ENCODE measurements around the gene HCLS1. TPM values are rescaled to one million over a fixed set of nuclear protein-coding genes. Genes with fewer than 3 reads are reported as not detected.

HCLS1 gene, protein sequence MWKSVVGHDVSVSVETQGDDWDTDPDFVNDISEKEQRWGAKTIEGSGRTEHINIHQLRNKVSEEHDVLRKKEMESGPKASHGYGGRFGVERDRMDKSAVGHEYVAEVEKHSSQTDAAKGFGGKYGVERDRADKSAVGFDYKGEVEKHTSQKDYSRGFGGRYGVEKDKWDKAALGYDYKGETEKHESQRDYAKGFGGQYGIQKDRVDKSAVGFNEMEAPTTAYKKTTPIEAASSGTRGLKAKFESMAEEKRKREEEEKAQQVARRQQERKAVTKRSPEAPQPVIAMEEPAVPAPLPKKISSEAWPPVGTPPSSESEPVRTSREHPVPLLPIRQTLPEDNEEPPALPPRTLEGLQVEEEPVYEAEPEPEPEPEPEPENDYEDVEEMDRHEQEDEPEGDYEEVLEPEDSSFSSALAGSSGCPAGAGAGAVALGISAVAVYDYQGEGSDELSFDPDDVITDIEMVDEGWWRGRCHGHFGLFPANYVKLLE
- polyA plus RNA-seq = 16.4 TPM
- long read RNA-seq, donor 1, partial matches to known transcripts = 0 of 2 reads
- long read RNA-seq, donor 1, other reads (novel, unspliced or antisense) = 0 of 2 reads
- long read RNA-seq, donor 2, transcript HCLS1-201 (14 exons, 2,000 nt) = major isoform, 6 of 6 reads
- long read RNA-seq, donor 2, partial matches to known transcripts = 0 of 6 reads
- long read RNA-seq, donor 2, other reads (novel, unspliced or antisense) = 0 of 6 reads
- long read RNA-seq, donor 3 = 0 reads
- long read RNA-seq, donor 4, partial matches to known transcripts = 0 of 2 reads
- long read RNA-seq, donor 4, other reads (novel, unspliced or antisense) = 0 of 2 reads
- long read RNA-seq, donor 5, partial matches to known transcripts = 0 of 2 reads
- long read RNA-seq, donor 5, other reads (novel, unspliced or antisense) = 0 of 2 reads
- long read RNA-seq, donor 6, partial matches to known transcripts = 0 of 3 reads
- long read RNA-seq, donor 6, other reads (novel, unspliced or antisense) = 0 of 3 reads
- long read RNA-seq, donor 7, partial matches to known transcripts = 0 of 1 reads
- long read RNA-seq, donor 7, other reads (novel, unspliced or antisense) = 0 of 1 reads
- long read RNA-seq, donor 8, partial matches to known transcripts = 0 of 6 reads
- long read RNA-seq, donor 8, other reads (novel, unspliced or antisense) = 0 of 6 reads
- long read RNA-seq, donor 9, partial matches to known transcripts = 0 of 1 reads
- long read RNA-seq, donor 9, other reads (novel, unspliced or antisense) = 0 of 1 reads
- long read RNA-seq, donor 10, partial matches to known transcripts = 0 of 5 reads
- long read RNA-seq, donor 10, other reads (novel, unspliced or antisense) = 0 of 5 reads
- long read RNA-seq, donor 11, partial matches to known transcripts = 0 of 2 reads
- long read RNA-seq, donor 11, other reads (novel, unspliced or antisense) = 0 of 2 reads

DNA sequence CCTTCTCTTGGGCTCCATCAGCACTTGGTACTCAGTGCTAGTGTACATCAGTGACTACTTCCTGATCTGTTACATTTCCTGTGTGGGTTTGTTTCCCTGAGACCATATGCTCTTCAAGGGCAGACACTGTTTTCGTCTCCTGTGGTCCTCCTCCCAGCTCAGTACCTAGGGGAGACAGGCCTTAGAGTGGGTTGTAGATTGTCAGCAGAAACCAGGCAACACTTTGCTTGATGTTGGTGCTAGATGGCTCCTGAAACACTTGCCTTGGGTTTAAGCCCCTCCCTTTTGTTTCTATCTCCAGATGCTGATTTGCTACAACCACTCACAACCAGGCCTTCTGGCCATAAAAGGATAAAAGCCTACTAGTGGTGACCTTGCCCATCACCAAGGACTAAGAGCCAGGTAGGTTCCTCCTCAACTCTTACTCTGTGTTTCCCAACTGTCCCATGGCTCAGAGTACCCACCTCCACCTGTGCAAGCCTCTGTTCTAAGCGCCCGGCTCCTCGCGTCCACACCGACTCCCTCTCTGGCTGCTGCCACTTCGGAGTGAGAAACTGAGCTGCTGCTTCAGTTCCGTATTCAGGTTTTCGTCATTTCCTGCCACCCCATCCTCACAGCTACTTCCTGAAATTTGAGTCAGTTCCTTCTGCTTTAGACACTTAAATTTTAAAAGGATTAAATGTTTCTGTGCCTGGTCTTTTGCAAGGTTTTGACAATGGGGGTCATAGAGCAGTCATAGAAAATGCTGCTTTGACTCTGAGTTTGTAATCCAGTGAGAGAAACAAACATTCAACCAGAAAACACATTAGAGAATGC lies at the start of gene HCLS1:
Gene HCLS1, minus strand, starts transcription at position 548 of the 816 bp plus-strand sequence. CDS start 2,556 bp downstream, outside the sequence.
- Histone ChIP-seq H3K4me3 (ENCODE audit: low read length) (no peak within 1 kb of the TSS), H3K36me3 (ENCODE audit: control insufficient read depth, insufficient read depth, low read length) (peaks cover 34% of the 10 kb centered on the region), H3K27ac (ENCODE audit: low read length) (peak within 1 kb of the TSS; percentile 8), H3K4me1 (ENCODE audit: control insufficient read depth, insufficient read depth, low read length) (no peaks in the 10 kb centered on the region), H3K27me3 (ENCODE audit: control insufficient read depth, insufficient read depth, low read length) (no peaks in the 10 kb centered on the region), H3K9me3 (ENCODE audit: control insufficient read depth, low read depth, low read length) (no peaks in the 10 kb centered on the region)
- no CpG with 5 or more reads among the region's 9 CpGs for WGBS (ENCODE audit: insufficient coverage, low lambda C conversion rate)
- peak in 1 of 2 donors; percentile 30 for DNase-seq

DNA sequence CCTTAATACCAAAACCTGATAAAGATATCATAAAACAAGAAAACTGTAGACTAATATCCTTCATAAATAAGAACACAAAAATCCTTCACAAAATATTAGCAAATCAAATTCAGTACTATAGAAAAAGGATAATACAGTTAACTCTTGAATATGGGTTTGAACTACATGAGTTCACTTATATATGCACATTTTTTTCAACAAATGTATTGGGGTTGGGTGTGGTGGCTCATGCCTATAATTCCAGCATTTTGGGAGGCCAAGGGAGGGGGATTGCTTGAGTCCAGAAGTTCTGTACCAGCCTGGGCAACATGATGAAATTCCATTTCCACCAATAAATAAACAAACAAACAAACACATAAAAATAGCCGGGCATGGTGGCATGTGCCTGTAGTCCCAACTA lies 49.6 kb upstream of the HCLS1 start:
- Histone ChIP-seq H3K4me1 (ENCODE audit: control insufficient read depth, insufficient read depth, low read length) (no peaks in the 10 kb centered on the region), H3K27ac (ENCODE audit: low read length) (no peak overlapping the region), H3K36me3 (ENCODE audit: control insufficient read depth, insufficient read depth, low read length) (peaks cover 43% of the 10 kb centered on the region), H3K27me3 (ENCODE audit: control insufficient read depth, insufficient read depth, low read length) (no peaks in the 10 kb centered on the region), H3K4me3 (ENCODE audit: low read length) (no peak overlapping the region), H3K9me3 (ENCODE audit: control insufficient read depth, low read depth, low read length) (no peaks in the 10 kb centered on the region)
- WGBS (ENCODE audit: insufficient coverage, low lambda C conversion rate) = no CpG with 5 or more reads among the region's 1 CpG
- DNase-seq = no peak

DNA sequence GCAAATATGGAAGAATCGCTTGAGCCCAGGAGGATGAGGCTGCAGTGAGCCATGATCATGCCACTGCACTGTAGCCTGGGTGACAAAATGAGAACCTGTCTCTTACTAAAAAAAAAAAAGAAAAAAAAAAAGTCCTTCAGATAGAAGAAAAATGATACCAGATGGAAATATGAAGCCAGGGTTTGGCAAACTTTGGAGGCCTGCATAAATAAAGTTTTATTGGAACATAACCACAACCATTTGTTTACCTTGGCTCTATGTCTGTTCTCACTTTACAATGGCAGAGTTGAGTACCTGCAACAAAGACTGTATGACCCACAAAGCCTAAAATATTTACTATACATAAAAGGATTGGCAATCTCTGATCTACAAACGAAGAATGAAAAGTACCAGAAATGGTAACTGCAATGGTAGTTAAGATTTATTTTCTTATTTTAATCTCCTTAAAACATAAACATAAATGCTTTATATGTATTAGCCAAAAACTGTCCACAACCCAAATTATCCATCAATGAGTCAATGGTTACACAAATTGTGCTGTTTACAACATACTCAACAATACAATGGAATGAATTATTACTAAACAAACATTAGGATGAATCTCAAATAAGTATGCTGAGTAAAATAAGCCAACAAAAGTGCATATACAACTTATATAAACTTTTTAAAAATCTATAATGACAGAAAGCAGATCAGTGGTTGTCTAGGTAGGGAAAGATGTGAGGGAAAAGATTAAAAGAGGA lies 47.0 kb upstream of the HCLS1 start:
- 100% methylated on average over 1 of the region's 2 CpGs for WGBS (ENCODE audit: insufficient coverage, low lambda C conversion rate)
- no peak overlapping the region for H3K4me3 ChIP-seq (ENCODE audit: low read length)
- peaks cover 8% of the 10 kb centered on the region for H3K9me3 ChIP-seq (ENCODE audit: control insufficient read depth, low read depth, low read length)
- no peak overlapping the region for H3K27ac ChIP-seq (ENCODE audit: low read length)
- DNase-seq = no peak
- peaks cover 34% of the 10 kb centered on the region for H3K36me3 ChIP-seq (ENCODE audit: control insufficient read depth, insufficient read depth, low read length)
- H3K27me3 ChIP-seq (ENCODE audit: control insufficient read depth, insufficient read depth, low read length) = no peaks in the 10 kb centered on the region
- H3K4me1 ChIP-seq (ENCODE audit: control insufficient read depth, insufficient read depth, low read length) = no peaks in the 10 kb centered on the region

DNA sequence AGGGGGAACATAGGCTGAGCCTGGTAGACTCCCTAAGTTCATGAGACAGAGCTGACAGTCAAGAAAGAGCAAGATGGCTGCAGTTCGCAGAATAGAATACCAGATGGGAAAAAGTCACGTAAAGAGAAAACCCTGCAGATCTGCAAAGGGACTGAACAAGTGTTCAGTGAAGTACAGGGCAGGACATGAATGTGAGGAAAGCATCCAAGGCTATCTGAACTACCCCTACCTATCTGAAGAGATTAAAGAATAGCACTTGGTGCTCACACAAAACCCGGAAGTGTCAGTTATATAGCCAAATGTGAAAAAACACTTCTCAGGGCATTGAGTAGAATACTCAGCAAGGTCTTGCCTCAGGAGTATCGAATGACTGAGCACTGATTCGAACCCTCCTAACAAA lies 44.8 kb upstream of the HCLS1 start:
- Histone ChIP-seq H3K9me3 (ENCODE audit: control insufficient read depth, low read depth, low read length) (peaks cover 8% of the 10 kb centered on the region), H3K4me3 (ENCODE audit: low read length) (no peak overlapping the region), H3K36me3 (ENCODE audit: control insufficient read depth, insufficient read depth, low read length) (peaks cover 37% of the 10 kb centered on the region), H3K4me1 (ENCODE audit: control insufficient read depth, insufficient read depth, low read length) (no peaks in the 10 kb centered on the region), H3K27me3 (ENCODE audit: control insufficient read depth, insufficient read depth, low read length) (no peaks in the 10 kb centered on the region), H3K27ac (ENCODE audit: low read length) (no peak overlapping the region)
- DNase-seq = no peak
- no CpG with 5 or more reads among the region's 5 CpGs for WGBS (ENCODE audit: insufficient coverage, low lambda C conversion rate)

DNA sequence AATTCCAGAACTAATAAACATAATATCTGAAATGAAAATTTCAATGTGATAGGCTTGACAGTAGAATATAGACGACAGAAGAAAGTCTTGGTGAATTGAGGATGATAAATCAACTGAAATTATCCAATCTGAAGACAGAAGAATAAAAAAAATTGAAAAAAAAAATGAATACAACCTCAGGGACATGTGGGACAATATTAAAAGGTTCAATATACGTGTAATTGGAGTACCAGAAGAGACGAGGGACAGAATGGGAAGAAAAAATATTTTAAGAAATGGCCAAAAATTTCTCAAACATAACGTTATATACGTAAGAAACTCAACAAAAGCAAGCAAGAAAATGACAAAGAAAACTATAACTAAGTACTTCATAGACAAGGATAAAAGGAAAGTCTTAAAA lies 43.3 kb upstream of the HCLS1 start:
- H3K36me3 ChIP-seq (ENCODE audit: control insufficient read depth, insufficient read depth, low read length) = peaks cover 41% of the 10 kb centered on the region
- DNase-seq = no peak
- H3K9me3 ChIP-seq (ENCODE audit: control insufficient read depth, low read depth, low read length) = peaks cover 8% of the 10 kb centered on the region
- 98% methylated on average over 5 of the region's 5 CpGs for WGBS (ENCODE audit: insufficient coverage, low lambda C conversion rate)
- no peaks in the 10 kb centered on the region for H3K27me3 ChIP-seq (ENCODE audit: control insufficient read depth, insufficient read depth, low read length)
- no peak overlapping the region for H3K4me3 ChIP-seq (ENCODE audit: low read length)
- H3K27ac ChIP-seq (ENCODE audit: low read length) = no peak overlapping the region
- H3K4me1 ChIP-seq (ENCODE audit: control insufficient read depth, insufficient read depth, low read length) = no peaks in the 10 kb centered on the region

DNA sequence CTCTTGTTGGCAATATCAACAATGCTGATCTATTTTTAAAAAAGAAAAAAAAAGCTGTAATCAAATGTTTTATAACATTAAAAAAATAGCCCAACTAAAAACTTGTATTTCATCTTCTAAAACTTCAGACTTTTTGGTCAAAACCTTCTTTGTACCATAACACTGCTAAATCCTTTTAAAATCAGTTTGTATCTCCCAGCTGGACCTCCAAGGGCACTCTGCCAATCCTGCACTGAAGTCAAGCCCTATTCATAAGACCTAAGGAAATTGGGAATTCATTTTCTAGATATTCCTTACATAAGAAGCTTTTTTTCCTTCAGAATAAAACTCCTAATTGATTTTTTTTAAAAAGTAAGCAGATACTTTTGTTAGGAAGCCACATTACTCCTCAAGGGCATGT lies 38.2 kb upstream of the HCLS1 start:
- peaks cover 3% of the 10 kb centered on the region for H3K9me3 ChIP-seq (ENCODE audit: control insufficient read depth, low read depth, low read length)
- H3K27ac ChIP-seq (ENCODE audit: low read length) = no peak overlapping the region
- DNase-seq = no peak
- H3K27me3 ChIP-seq (ENCODE audit: control insufficient read depth, insufficient read depth, low read length) = no peaks in the 10 kb centered on the region
- no peak overlapping the region for H3K4me3 ChIP-seq (ENCODE audit: low read length)
- H3K36me3 ChIP-seq (ENCODE audit: control insufficient read depth, insufficient read depth, low read length) = peaks cover 48% of the 10 kb centered on the region
- no peaks in the 10 kb centered on the region for H3K4me1 ChIP-seq (ENCODE audit: control insufficient read depth, insufficient read depth, low read length)

DNA sequence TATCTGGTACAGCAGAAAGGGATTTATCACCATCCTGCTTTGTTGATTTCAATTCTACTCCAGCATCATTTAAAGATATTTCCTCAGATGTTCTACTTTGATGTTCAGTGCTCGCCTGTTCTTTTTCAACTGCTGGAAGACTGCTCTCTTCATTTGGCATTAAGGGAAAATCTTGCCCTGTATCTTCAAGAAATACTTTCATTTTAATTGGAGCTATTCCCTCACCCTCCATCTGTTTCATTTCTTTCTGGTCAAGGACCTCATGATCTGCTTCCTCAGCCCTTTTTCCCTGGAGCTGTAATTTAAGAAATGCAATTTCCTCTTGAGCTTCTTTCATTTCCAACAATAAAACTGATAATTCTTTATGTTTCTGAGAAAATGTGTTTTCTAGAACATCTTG lies 37.8 kb upstream of the HCLS1 start:
- Histone ChIP-seq H3K36me3 (ENCODE audit: control insufficient read depth, insufficient read depth, low read length) (peaks cover 52% of the 10 kb centered on the region), H3K4me3 (ENCODE audit: low read length) (no peak overlapping the region), H3K27me3 (ENCODE audit: control insufficient read depth, insufficient read depth, low read length) (no peaks in the 10 kb centered on the region), H3K4me1 (ENCODE audit: control insufficient read depth, insufficient read depth, low read length) (no peaks in the 10 kb centered on the region), H3K27ac (ENCODE audit: low read length) (no peak overlapping the region), H3K9me3 (ENCODE audit: control insufficient read depth, low read depth, low read length) (peaks cover under 1% of the 10 kb centered on the region)
- no peak for DNase-seq
- WGBS (ENCODE audit: insufficient coverage, low lambda C conversion rate) = 83% methylated on average over 1 of the region's 1 CpG

DNA sequence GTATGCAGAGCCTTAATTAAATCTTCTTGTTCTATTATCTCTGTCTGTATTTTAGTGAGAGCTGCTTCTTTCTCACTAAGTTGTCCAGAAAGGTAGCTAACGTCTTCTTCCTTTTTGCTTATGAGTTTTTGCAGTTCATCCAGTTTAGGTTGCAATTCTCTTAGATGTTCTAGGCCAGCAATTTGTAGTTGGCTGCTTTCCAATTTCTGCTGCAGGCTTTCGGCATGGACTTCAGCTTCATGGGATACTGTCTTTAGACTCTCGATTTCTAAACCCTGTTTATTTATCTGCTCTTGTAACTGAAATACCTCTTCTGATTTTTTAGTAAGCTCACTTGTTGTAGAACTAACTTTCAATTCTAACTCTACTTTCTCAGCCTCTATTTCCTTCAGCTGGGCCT lies 35.5 kb upstream of the HCLS1 start:
- Histone ChIP-seq H3K4me1 (ENCODE audit: control insufficient read depth, insufficient read depth, low read length) (no peaks in the 10 kb centered on the region), H3K9me3 (ENCODE audit: control insufficient read depth, low read depth, low read length) (no peaks in the 10 kb centered on the region), H3K27ac (ENCODE audit: low read length) (no peak overlapping the region), H3K36me3 (ENCODE audit: control insufficient read depth, insufficient read depth, low read length) (peaks cover 55% of the 10 kb centered on the region), H3K27me3 (ENCODE audit: control insufficient read depth, insufficient read depth, low read length) (no peaks in the 10 kb centered on the region), H3K4me3 (ENCODE audit: low read length) (no peak overlapping the region)
- 82% methylated on average over 2 of the region's 3 CpGs for WGBS (ENCODE audit: insufficient coverage, low lambda C conversion rate)
- no peak for DNase-seq

Data from large intestine (tissue), 12 donors.